Measurements from ENCODE around the gene ARHGAP28.

Gene ARHGAP28

DNA sequence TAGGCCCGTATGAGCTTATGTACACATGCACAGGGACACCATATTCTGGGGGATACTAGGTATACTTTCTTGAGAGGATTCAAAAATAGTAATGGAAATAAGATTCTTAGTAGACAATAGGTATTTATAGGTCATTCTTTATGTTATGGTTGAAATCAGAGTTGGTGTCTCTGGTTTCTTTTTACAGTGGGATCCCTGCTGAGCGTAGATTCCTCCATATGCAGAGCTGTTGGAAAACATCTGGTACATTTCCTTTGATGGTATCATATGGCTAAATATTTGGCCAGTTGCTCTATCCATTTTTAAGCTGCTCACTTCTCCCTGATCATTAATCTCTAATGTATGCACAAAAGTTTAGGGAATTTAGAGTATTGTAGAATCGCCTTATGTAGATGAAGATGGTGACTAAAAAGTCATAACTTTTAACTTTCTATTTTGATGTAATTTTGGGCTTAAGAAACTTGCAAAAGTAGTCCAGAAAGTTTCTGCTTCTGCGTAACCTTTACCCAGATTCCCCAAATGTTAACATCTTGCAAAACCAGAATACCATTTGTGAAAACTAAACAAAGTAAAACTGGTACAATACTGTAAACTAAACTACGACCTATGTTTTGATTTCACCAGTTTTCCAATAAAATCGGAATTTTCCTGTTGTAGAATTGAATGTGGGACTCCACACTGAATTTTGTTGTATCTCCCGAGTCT is 5.4 kb downstream of the ARHGAP28 start:
- DNase-seq, result no peak

DNA sequence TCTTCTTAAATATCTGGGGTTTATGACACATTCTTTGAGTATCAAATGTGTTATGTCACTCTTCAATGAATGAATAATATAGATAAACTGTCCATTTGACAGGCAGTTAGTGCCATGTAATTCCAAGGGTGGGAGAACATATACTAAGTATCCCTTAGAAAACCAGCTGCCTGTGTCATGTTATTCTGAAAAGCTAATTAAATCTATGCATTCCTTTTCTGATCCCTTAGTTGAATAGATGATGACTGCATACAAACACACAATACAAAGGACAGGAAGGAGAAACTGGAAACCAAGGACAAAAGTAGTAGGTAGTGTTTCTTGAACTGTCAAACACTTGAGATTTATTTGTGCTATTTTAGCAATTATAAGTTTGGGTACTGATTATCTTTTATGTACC is 8.3 kb downstream of the ARHGAP28 start:
- no peak for DNase-seq

DNA sequence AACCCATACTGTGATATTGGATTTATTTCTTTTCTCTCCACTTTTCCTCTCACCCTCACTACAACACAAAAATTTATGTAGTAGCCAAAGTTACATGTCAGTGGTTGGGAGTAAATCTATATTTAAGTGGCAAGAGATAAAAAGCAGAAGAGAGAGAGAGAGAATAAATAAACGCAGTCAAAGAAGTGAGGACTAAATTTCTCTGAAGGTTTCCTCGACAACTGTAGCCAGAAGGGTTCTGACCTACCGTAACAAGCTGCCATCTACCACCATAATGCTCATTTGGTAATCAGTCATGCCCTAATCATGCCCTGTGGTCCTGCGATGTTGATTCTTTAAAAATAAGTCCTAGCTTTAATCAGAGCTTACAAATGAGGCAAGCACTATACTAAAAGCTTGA is 9.1 kb downstream of the ARHGAP28 start:
- DNase-seq, result no peak

DNA sequence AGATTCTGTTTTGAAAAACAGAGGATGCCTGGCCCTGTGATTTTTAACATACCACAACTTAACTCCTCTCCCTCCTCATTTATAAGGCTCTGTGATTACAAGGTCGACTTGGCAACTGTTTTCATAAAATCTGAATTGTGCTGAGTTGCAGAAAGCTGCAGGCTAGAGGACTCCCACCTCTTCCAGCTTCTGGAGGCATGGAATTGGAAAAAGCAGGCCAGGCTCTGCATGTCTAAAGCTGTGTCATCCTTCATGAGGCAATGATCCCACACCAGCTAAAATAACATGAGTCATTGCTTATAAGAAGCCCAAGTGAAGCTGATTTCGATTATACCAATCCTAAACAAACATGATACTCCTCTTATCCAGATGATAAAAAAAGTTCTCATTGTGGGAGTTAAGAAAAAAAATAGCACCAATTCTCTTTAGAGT is 11.7 kb downstream of the ARHGAP28 start:
- DNase-seq, result no peak

DNA sequence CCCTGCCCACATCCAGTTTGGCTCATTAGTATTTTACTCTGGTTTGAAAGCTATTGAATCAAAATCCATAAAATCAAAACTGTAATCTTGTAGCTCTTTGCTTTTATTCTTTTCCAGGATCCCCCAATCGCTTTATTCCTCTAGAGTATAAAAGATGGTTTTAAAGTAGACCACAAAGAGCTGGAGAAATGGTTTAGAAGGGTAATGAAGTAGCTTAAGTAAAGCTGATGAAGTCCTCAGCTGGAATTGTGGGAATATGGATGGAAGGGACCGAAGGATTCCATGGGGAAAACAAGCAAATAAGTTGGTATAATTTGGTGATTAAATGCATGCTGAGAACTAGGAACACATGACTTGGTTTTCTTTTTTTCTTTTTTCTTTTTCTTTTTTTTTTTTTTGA is 12.3 kb downstream of the ARHGAP28 start:
- DNase-seq, result no peak

DNA sequence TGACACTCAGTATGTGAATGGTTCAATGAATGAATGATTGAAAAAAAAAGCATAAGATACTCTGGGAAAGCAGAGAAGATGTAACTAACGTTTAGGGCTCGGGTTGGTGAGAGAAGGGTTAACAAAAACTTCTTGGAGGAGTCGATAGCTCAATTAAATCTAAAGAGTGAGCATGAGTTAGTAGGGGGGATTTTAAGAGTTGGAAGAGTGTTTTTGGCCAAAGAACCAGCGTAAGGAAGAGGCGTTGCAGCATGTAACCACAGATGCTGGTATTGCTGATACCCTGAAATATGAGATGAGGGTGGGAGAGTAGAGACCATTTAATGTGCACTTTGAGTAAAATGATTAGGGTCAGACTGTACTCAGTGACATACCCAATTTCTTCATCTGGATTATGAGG is 14.5 kb downstream of the ARHGAP28 start:
- no peak for DNase-seq

DNA sequence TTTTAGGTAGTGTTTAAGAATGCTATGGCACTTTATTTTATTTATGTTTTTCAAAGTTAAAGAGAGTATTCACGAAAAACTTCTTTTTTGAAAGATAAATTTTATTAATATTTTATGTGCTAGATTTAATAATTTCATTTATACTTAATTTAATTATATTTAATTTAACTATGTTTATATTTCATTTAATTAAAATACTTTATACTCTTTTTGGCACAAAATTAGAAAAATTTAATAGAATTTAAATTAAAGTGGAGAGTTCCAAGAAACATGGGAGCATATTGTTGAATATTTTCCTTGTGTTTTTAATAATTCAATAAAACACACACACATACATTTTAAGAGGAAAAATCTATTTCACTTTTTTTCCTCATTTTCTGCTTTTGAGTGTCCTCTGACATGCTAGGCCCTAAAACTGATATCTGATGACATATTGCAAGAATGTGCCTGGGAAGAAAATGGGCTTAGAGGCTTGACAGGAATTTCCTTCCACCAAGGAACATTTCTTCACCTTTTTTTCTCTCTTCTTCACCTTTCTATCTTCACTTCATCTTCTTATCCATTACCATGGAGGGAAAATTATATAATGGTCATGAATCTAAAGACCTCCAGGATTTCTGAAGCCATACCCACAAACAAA is 15.4 kb downstream of the ARHGAP28 start:
- no peak for DNase-seq

DNA sequence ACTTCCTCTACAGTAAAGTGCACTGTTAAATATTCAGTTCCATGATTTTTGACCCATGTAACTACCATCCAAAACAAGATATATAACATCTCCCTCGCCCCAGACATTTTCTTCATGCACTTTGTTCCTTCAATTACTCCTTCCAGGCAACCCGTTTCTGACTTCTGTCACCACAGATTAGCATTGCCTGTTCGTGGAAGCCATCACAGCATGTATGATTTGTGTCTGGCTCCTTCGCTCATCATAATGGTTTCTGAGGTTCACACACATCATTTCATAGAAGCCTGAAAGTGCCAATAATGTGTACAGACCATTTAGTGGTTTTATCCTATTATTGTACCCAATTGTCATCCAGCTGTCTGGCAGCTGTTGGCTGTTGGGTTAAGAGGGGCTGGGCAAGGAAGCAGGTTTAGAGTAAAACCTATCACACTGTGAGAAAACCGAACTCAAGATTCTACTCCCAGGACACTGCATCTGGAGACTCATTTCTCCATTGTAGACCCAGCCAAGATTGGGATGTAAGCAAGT is 16.1 kb downstream of the ARHGAP28 start:
- no peak for DNase-seq

DNA sequence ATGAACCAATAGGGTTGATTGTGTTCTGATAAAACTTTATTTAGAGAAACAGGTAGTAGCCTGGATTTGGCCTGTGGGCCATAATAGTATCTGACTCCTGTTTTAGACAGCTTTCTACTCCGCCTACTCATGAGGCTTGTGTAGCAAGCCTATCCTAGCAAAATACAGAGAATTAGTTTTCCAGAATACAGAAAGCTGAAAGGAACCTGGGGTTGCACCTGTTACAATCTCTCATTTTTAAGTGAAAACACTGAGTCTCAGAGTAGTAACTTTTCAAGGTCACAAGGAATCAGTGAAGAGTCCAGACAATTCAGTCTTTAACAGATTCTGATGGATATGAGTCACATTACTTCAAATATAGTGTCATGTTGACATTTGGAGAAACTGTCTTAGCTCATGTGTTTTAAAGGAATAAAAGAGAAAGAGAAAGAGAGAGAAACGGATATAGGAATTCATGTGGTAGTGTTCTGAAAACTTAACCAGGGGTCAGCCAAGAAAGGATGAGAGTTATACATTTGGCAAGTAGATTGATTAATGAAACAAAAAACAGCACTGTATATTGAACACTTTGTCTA is 17.0 kb downstream of the ARHGAP28 start:
- DNase-seq, result no peak

DNA sequence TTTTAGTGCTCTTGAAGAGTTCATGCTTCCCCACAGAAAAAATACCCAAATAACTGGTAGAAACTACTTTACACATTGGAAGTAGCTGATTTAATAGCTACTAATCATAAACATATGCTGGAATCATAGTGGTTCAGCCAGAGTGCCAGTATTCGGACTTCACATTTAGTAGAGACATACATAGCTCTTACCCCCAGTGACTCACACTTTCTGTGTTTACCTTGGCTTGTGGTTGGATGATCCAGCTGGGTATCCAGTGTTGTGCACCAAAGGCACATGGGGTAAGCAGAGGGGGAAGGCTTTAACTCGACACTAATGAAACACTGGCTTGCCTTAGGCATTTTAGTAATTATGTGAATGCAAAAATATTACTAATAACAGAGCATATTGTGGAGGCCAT is 18.1 kb downstream of the ARHGAP28 start:
- DNase-seq, result no peak

DNA sequence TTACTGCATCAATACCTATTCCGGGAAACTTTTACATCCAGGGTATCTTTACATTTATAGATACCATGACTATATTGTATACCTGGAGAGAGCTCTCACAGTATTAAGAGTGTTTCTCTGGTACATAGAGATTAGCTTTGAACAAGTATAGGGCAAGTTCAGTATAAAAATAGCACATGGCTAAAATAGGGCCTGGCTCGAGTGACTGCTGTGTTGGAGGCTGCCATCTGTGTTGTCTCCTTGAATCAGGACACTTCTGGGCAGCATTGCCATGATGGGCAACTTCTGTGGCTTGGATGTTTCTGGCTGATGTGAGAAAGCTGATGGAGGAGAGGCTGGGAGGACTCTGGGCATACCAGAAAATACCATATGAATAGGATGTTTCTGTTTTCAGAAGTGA is 18.7 kb downstream of the ARHGAP28 start:
- no peak for DNase-seq

DNA sequence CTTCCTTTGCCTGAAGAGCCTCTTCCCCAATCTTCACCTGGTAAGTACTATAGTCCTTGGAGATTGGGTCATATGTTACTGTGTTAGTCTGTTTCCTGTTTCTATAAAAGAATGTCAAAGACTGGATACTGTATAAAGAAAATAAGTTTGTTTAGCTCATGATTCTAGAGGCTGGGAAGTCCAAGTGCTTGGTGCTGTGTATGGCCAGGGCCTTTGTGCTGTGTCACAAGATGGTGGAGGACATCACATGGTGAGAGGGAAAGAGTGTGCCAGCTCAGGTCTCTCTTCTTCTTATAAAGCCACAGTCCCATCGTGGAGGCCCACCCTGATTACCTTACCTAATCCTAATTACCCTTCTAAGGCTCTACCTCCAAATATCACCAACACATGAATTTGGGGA is 20.9 kb downstream of the ARHGAP28 start:
- no peak for DNase-seq

DNA sequence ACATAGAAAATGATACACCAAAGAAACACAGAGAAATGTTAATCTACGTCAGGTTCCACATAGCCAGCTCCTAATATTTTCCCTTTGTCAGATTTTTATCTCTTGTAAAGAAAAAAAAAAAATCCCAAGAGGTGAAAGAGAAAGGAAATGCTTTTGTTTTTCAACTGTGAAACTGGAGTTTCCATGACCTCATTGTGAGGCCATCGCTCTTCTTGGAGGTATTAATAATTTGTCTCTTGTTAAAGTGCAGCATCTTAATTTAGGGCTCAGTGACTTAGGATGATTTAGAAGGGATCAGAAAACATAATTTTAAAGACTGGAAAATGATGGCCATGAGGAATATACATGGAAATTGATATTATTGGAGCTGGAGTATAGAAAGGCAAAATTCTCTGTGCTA is 21.7 kb downstream of the ARHGAP28 start:
- DNase-seq, result no peak

DNA sequence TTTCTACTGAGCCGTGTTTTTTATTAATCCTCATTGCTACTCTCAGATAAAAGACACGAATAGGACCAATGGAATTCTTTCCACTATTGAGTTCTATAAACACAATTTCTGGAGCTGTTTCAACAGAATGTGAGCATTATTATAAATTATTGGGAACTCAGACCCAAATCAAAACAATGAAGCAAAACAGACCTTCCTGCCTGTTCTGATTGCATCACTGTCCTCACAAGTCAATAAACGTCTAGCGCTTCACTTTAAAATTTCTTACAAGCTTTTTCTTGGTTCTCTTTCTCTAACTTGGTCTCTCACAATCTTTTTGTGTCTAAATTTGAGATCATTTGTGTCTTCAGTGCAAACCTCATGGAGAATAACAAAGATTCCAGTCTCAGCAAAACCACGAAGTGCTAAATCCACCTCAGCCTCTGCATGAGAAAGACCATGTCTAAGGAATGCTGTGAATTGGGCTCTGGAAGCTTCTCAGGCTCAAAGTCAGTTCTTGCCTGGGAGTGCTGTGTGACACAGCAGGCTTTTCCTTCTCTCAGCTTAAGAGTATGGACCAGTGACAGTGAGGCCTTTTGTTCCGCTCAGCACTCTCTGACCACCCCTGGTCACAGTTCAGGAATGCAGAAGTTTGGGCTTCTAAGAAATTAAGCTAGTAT is 22.8 kb downstream of the ARHGAP28 start:
- no peak for DNase-seq

DNA sequence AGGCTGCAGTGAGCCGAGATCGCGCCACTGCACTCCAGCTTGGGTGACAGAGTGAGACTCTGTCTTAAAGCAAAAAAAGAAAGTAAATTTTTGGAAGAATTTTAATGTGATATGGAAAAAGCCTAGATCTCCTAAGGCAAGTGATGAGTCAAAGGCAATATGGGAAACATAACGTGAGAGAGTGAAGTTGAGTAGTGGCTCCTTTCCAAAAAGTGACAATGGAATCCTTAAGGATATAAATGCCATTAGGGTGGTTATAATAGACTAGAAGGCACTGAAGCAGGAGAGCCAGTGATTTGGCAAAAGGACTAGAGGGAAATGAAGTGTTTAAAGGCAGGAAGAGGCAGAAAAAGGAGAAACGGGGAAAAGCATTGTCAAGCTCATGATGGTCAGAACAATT is 25.6 kb downstream of the ARHGAP28 start:
- DNase-seq, result no peak

DNA sequence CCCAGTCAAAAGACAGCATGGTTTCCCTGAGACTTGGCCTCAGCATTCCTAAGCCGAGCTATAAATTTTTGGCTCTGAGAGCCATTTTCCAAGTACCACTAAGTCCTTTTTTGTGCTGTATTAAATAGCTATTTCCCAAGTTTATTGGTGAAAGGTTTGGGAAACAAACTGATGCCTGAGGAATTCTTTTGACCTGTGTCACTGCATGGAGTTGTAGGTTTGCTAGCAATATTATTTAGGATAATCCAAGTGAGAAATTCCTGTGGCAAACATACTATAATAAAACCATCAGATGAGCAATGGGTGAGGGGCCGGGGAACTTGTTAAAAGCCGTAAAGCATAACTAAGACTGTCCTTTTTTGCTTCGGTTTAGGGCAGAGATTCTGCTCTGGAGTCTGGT is 28.4 kb downstream of the ARHGAP28 start:
- no peak for DNase-seq

DNA sequence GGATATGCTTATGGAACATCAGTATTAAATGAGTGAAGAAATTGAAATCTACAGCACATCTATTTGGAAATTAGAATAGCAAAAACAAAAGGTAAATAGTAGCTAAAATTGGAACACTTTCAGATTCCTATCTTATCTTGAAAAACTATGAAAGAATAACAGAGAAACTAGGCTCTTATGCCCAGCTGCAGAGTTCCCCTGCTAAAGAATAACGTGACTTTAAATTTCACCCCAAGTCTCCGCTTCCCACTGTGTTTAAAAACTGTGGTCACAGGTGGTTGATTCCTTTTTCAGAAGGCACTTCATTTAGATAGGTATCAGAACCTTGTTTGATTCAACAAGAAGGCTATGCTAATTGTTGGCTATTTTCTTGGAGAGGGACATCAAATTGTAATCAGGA is 30.1 kb downstream of the ARHGAP28 start:
- no peak for DNase-seq

DNA sequence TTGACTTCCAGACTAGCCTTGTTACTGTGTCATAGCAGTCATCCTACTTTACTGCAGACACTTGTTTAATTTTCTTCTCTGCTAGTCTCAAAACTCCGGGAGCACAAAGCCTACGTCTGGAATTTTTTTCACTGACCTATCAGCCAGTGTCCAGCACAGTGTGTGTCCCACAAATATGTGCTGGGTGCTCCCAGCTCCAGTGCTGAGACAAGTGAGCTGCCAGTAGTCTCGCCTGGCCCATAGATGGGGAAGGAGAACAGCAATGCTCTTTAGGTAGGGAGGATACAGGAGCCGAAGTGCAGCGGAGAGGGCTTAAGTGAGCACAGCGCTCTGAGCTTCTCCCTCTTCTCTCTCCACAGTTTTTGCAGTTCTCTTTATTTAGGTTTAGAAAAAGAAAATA is 34.0 kb downstream of the ARHGAP28 start:
- DNase-seq, result no peak

DNA sequence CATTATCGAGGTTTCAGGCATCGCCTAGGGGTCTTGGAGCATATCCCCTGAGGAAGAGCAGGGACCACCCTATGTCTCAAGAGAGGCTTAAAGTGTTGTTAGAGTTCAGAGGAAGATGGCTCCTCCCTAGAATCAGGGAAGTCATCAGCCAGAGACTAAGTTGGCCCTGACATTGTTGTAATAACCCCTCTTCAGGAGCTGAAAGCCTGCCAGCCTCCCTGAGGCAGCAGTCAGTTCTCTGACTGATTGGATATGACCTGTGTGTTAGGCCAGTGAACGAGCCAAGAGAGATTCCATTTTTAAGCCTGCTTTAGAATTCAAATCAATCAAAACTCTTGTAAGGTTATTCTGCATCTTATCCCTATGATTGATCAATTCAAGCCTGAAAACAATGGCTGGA is 34.9 kb downstream of the ARHGAP28 start:
- DNase-seq, result no peak

DNA sequence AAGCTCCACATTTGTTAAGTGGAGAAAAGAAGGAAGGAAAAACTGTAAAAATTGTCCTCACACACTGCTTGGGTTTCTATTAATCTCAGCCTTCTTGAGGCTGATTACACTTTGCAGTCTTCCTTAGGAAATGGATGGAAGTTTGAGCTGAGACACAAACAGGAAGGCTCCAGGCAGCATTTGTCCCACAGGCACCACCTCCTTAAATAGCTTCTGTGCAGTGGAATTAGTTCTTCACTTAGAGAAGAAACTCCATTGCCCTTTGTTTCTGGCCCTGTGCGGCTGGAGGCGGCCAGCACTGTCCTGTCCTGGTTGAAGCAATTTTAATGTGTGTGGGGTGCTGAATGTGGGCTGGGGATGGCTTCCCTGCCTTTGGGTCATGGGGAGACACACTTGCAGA is 44.3 kb downstream of the ARHGAP28 start:
- DNase-seq, result no peak

DNA sequence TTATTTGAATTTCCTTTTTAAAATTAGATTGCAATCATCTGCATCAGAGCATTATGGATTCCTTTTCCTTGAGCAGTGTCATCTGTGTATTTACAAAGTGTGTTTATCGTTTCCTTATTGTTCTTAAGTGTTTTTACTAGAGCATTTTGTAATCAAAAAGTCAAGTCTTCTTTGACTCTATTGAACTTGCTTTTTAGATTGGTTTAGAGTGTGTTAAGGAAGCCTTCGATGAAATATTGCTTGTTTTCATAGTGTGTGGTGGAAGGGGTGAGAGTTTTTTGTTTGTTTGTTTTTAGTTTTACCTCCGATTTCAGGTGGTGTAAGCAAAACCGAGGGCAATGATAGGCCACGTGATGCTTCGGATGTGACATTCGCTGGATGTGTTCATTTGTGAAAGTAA is 45.7 kb downstream of the ARHGAP28 start:
- no peak for DNase-seq

DNA sequence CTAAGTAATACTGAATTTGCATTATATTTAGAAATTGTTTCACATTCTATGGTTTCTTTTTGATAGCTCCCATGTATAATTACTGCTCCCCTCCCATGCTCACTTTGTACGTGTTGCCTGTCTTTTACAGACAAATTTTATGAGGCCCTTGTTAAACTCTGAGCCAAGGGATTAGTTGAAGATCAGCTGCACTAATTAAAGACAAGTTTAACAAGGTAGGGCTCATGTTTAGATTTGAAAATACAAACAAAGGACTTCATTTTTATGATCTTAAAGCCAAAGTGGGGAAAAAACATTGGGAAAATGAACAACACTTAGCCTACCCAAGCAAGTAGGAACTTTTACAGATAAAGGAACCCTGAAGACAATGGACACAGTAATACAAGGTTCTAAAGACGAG is 46.2 kb downstream of the ARHGAP28 start:
- DNase-seq, result no peak

DNA sequence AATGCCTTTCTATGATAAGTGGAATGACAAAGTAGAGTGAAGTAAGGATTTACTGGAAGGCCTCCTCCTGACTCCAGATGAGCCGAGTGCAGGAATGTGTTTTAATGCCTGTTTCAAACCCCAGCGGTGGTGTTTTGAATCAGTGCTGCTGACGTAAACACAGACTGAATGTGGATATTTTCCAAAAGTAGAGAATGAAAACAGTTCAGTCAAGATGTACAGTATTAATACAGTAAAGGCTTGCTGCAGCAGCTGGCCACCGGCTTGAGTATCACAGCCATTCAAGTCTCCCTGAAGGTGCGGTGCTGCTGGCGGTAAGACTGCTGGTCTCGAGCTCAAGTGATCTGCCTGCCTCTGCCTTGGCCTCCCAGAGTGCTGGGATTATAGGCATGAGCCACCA is 46.7 kb downstream of the ARHGAP28 start:
- DNase-seq, result no peak

DNA sequence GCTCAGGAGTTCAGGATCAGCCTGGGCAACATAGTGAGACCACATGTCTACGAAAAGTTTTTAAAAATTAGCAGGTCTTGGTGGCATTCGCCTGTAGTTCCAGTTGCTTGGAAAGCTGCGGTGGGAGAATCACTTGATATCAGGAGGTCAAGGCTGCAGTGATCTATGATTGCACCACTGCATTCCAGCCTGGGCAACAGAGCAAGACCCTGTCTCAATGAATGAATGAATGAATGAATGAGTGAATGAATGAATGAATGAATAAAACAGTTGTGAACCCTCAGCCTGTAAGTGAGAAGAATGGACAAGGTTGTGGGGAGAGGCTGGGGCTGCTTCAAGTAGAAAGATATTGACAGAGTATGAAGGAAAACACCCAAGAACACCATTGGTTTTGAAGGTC is 48.0 kb downstream of the ARHGAP28 start:
- no peak for DNase-seq

Data from NCI-H2081 treated with DMSO at 0.1 percent for 48 hours (cell line).